ENCODE results near the gene TXNRD2. TPM values are rescaled to one million over a fixed set of nuclear protein-coding genes. Genes with fewer than 3 reads are reported as not detected.

TXNRD2 gene
- total RNA-seq, 4 donors from 2014 or later, result 12.1 to 28.9 (median 21.6) TPM

- H3K27ac ChIP-seq, result peak overlapping the region; percentile 87 to 91 (median 89)
Measured at GRCh38 chr22:19943082-19944026, 1.7 kb upstream of the TXNRD2 start.

GRCh38 chr22:19942157-19943081, 801 bp upstream of the TXNRD2 start:
- Histone ChIP-seq H3K9me3 (no peaks in the 10 kb centered on the region), H3K36me3 (no peaks in the 10 kb centered on the region), H3K4me3 (peak overlapping the region; percentile 61 to 95 (median 68)), H3K4me1 (peaks cover 17 to 45% (median 34%) of the 10 kb centered on the region in 4 donors), H3K27ac (peak overlapping the region; percentile 87 to 91 (median 89)), H3K27me3 (no peaks in the 10 kb centered on the region)
- no peak for DNase-seq
- intact Hi-C loops (cut with DNase I; ENCODE audit: low total_unique reads), result no loop called here
- 0 to 3% methylated on average over 1 to 8 of the region's 8 CpGs for WGBS, 2 donors (ENCODE audit: low coverage in 1 of 2)
- no peak for TF ChIP-seq EP300 (IDR thresholded peaks at IDR 0.05; ENCODE audit: low read depth)
- TF ChIP-seq CTCF (IDR thresholded peaks at IDR 0.05), result no peak
- TF ChIP-seq POLR2A (IDR thresholded peaks at IDR 0.05), result no peak
- in situ Hi-C loops (cut with MboI; ENCODE audit: low pct_ligation_motif_present in 1 of 4, low pct_unique_long_range_greater_than_20kb in 1 of 4, low sequenced_read_pairs in 3 of 4), result no loop called here

More at GRCh38 chr22:19943082-19944026, 1.7 kb upstream of the TXNRD2 start:
- intact Hi-C loops (cut with DNase I; ENCODE audit: low total_unique reads), result no loop called here
- Histone ChIP-seq H3K36me3 (no peaks in the 10 kb centered on the region), H3K27me3 (no peaks in the 10 kb centered on the region), H3K4me1 (peaks cover 23 to 48% (median 36%) of the 10 kb centered on the region in 4 donors), H3K4me3 (peak overlapping the region in 2 of 4 donors; percentile 61 to 95), H3K9me3 (no peaks in the 10 kb centered on the region)
- TF ChIP-seq EP300 (IDR thresholded peaks at IDR 0.05; ENCODE audit: low read depth), result no peak
- TF ChIP-seq POLR2A (IDR thresholded peaks at IDR 0.05), result peak; percentile 29
- peak in 1 of 5 experiments; percentile 7 for TF ChIP-seq CTCF (IDR thresholded peaks at IDR 0.05)
- peak; percentile 19 to 76 (median 66) for TF ChIP-seq POLR2AphosphoS5 (IDR thresholded peaks at IDR 0.05)
- WGBS, 2 donors (ENCODE audit: low coverage in 1 of 2), result 47 to 65% methylated on average over 8 to 11 of the region's 11 CpGs
- in situ Hi-C loops (cut with MboI; ENCODE audit: low pct_ligation_motif_present in 1 of 4, low pct_unique_long_range_greater_than_20kb in 1 of 4, low sequenced_read_pairs in 3 of 4), result no loop called here
- DNase-seq, result no peak

- TF ChIP-seq POLR2A (IDR thresholded peaks at IDR 0.05), result no peak
- TF ChIP-seq CTCF (IDR thresholded peaks at IDR 0.05), result no peak
- Histone ChIP-seq H3K9me3 (no peaks in the 10 kb centered on the region), H3K27me3 (no peaks in the 10 kb centered on the region), H3K4me3 (peak overlapping the region; percentile 61 to 95 (median 68)), H3K4me1 (peaks cover 15 to 40% (median 30%) of the 10 kb centered on the region in 4 donors), H3K36me3 (no peaks in the 10 kb centered on the region), H3K27ac (peak overlapping the region; percentile 87 to 91 (median 89))
- DNase-seq, result no peak
- WGBS, 2 donors (ENCODE audit: low coverage in 1 of 2), result 69% methylated on average over 13 of the region's 21 CpGs; no CpG with 5 or more reads in 1 of the 2 donors
- intact Hi-C loops (cut with DNase I; ENCODE audit: low total_unique reads), result no loop called here
- in situ Hi-C loops (cut with MboI; ENCODE audit: low pct_ligation_motif_present in 1 of 4, low pct_unique_long_range_greater_than_20kb in 1 of 4, low sequenced_read_pairs in 3 of 4), result no loop called here
Measured at GRCh38 chr22:19940536-19941364, 868 bp downstream of the TXNRD2 start.
